ENCODE results near the gene ARL8A.
"Not testable (repeated sequence)": the region's sequence is repeated elsewhere in the genome, so short reads cannot be mapped to it uniquely, and the experiment has no call there.

ARL8A gene

GRCh38 chr1:202149566-202149965, 5.0 kb upstream of the ARL8A start:
- Mint-ChIP-seq H3K27ac (ENCODE audit: low read depth) (no peak overlapping the region), H3K4me1 (peaks cover 24% of the 10 kb centered on the region), H3K36me3 (ENCODE audit: insufficient read depth) (peaks cover 59% of the 10 kb centered on the region), H3K9me3 (no peaks in the 10 kb centered on the region), H3K27me3 (no peaks in the 10 kb centered on the region), H3K4me3 (no peak overlapping the region)
- DNase-seq (ENCODE audit: low spot score in 2 of 2), result no peak
- no peak for ATAC-seq (replicated peaks; ENCODE audit: extremely low read depth, poor library complexity, severe bottlenecking)

GRCh38 chr1:202148391-202148790, 3.9 kb upstream of the ARL8A start:
- Mint-ChIP-seq H3K27ac (ENCODE audit: low read depth) (no peak overlapping the region), H3K36me3 (ENCODE audit: insufficient read depth) (peaks cover 53% of the 10 kb centered on the region), H3K27me3 (no peaks in the 10 kb centered on the region), H3K4me1 (peaks cover 24% of the 10 kb centered on the region), H3K9me3 (no peaks in the 10 kb centered on the region), H3K4me3 (no peak overlapping the region)
- ATAC-seq (replicated peaks; ENCODE audit: extremely low read depth, poor library complexity, severe bottlenecking) (no peak), DNase-seq (ENCODE audit: low spot score in 2 of 2) (no peak)

- Mint-ChIP-seq H3K4me3 (no peak overlapping the region), H3K27ac (ENCODE audit: low read depth) (no peak overlapping the region), H3K36me3 (ENCODE audit: insufficient read depth) (peaks cover 43% of the 10 kb centered on the region), H3K9me3 (no peaks in the 10 kb centered on the region), H3K27me3 (no peaks in the 10 kb centered on the region), H3K4me1 (peaks cover 26% of the 10 kb centered on the region)
- DNase-seq (ENCODE audit: low spot score in 2 of 2) (no peak), ATAC-seq (replicated peaks; ENCODE audit: extremely low read depth, poor library complexity, severe bottlenecking) (no peak)
Measured at GRCh38 chr1:202146993-202147392, 2.5 kb upstream of the ARL8A start.

GRCh38 chr1:202146279-202146678, 1.7 kb upstream of the ARL8A start:
- Mint-ChIP-seq H3K27me3 (no peaks in the 10 kb centered on the region), H3K27ac (ENCODE audit: low read depth) (no peak overlapping the region), H3K9me3 (no peaks in the 10 kb centered on the region), H3K4me1 (peaks cover 25% of the 10 kb centered on the region), H3K4me3 (no peak overlapping the region), H3K36me3 (ENCODE audit: insufficient read depth) (peaks cover 39% of the 10 kb centered on the region)
- no peak for ATAC-seq (replicated peaks; ENCODE audit: extremely low read depth, poor library complexity, severe bottlenecking)
- DNase-seq (ENCODE audit: low spot score in 2 of 2), result no peak

GRCh38 chr1:202145744-202146140, 1.2 kb upstream of the ARL8A start:
- H3K4me3 Mint-ChIP-seq, result peak overlapping the region; percentile 96
- H3K9me3 Mint-ChIP-seq; ATAC-seq (replicated peaks; ENCODE audit: extremely low read depth, poor library complexity, severe bottlenecking); H3K27ac Mint-ChIP-seq (ENCODE audit: low read depth); H3K27me3 Mint-ChIP-seq; DNase-seq (ENCODE audit: low spot score in 2 of 2): not testable (repeated sequence)
- H3K36me3 Mint-ChIP-seq (ENCODE audit: insufficient read depth), result peaks cover 36% of the 10 kb centered on the region
- H3K4me1 Mint-ChIP-seq, result peaks cover 19% of the 10 kb centered on the region

GRCh38 chr1:202145068-202145743, 669 bp upstream of the ARL8A start:
- Mint-ChIP-seq H3K4me1 (peaks cover 17% of the 10 kb centered on the region), H3K27me3 (no peaks in the 10 kb centered on the region), H3K4me3 (peak overlapping the region; percentile 96), H3K27ac (ENCODE audit: low read depth) (peak overlapping the region; percentile 32), H3K36me3 (ENCODE audit: insufficient read depth) (peaks cover 31% of the 10 kb centered on the region), H3K9me3 (no peaks in the 10 kb centered on the region)
- ATAC-seq (replicated peaks; ENCODE audit: extremely low read depth, poor library complexity, severe bottlenecking) (peak; percentile 8), DNase-seq (ENCODE audit: low spot score in 2 of 2) (no peak)

GRCh38 chr1:202143768-202144401, 652 bp downstream of the ARL8A start:
- peak overlapping the region; percentile 96 for H3K4me3 Mint-ChIP-seq
- DNase-seq (ENCODE audit: low spot score in 2 of 2), result no peak
- peak overlapping the region; percentile 96 for H3K27ac Mint-ChIP-seq (ENCODE audit: low read depth)
- peaks cover 23% of the 10 kb centered on the region for H3K36me3 Mint-ChIP-seq (ENCODE audit: insufficient read depth)
- no peaks in the 10 kb centered on the region for H3K27me3 Mint-ChIP-seq
- peaks cover 20% of the 10 kb centered on the region for H3K4me1 Mint-ChIP-seq
- peak; percentile 62 for ATAC-seq (replicated peaks; ENCODE audit: extremely low read depth, poor library complexity, severe bottlenecking)
- no peaks in the 10 kb centered on the region for H3K9me3 Mint-ChIP-seq

GRCh38 chr1:202143011-202143767, 1.3 kb downstream of the ARL8A start:
- H3K27ac Mint-ChIP-seq (ENCODE audit: low read depth), result peak overlapping the region; percentile 96
- peak overlapping the region; percentile 96 for H3K4me3 Mint-ChIP-seq
- H3K27me3 Mint-ChIP-seq, result no peaks in the 10 kb centered on the region
- H3K36me3 Mint-ChIP-seq (ENCODE audit: insufficient read depth), result peaks cover 27% of the 10 kb centered on the region
- peak; percentile 44 for ATAC-seq (replicated peaks; ENCODE audit: extremely low read depth, poor library complexity, severe bottlenecking)
- H3K4me1 Mint-ChIP-seq, result peaks cover 26% of the 10 kb centered on the region
- no peaks in the 10 kb centered on the region for H3K9me3 Mint-ChIP-seq
- no peak for DNase-seq (ENCODE audit: low spot score in 2 of 2)

GRCh38 chr1:202141468-202141867, 3.1 kb downstream of the ARL8A start:
- ATAC-seq (replicated peaks; ENCODE audit: extremely low read depth, poor library complexity, severe bottlenecking); H3K27me3 Mint-ChIP-seq; DNase-seq (ENCODE audit: low spot score in 2 of 2); H3K9me3 Mint-ChIP-seq; H3K4me3 Mint-ChIP-seq: not testable (repeated sequence)
- Mint-ChIP-seq H3K4me1 (peaks cover 30% of the 10 kb centered on the region), H3K27ac (ENCODE audit: low read depth) (peak overlapping the region; percentile 96), H3K36me3 (ENCODE audit: insufficient read depth) (peaks cover 25% of the 10 kb centered on the region)

- DNase-seq (ENCODE audit: low spot score in 2 of 2), result no peak
- Mint-ChIP-seq H3K27ac (ENCODE audit: low read depth) (no peak overlapping the region), H3K4me3 (no peak overlapping the region), H3K36me3 (ENCODE audit: insufficient read depth) (peaks cover 24% of the 10 kb centered on the region), H3K9me3 (no peaks in the 10 kb centered on the region), H3K27me3 (no peaks in the 10 kb centered on the region), H3K4me1 (peaks cover 31% of the 10 kb centered on the region)
- no peak for ATAC-seq (replicated peaks; ENCODE audit: extremely low read depth, poor library complexity, severe bottlenecking)
Measured at GRCh38 chr1:202140833-202141232, 3.7 kb downstream of the ARL8A start.

GRCh38 chr1:202135221-202135721, 9.3 kb downstream of the ARL8A start:
- Mint-ChIP-seq H3K4me3 (no peak overlapping the region), H3K27ac (ENCODE audit: low read depth) (no peak overlapping the region), H3K27me3 (no peaks in the 10 kb centered on the region), H3K4me1 (peaks cover 17% of the 10 kb centered on the region), H3K36me3 (ENCODE audit: insufficient read depth) (peaks cover 41% of the 10 kb centered on the region), H3K9me3 (no peaks in the 10 kb centered on the region)
- DNase-seq (ENCODE audit: low spot score in 2 of 2), result peak in 1 of 2 donors; percentile 28
- peak; percentile 89 for ATAC-seq (replicated peaks; ENCODE audit: extremely low read depth, poor library complexity, severe bottlenecking)

GRCh38 chr1:202134645-202135172, 9.8 kb downstream of the ARL8A start:
- DNase-seq (ENCODE audit: low spot score in 2 of 2), result no peak
- H3K4me1 Mint-ChIP-seq, result peaks cover 17% of the 10 kb centered on the region
- H3K27ac Mint-ChIP-seq (ENCODE audit: low read depth), result no peak overlapping the region
- no peak for ATAC-seq (replicated peaks; ENCODE audit: extremely low read depth, poor library complexity, severe bottlenecking)
- no peaks in the 10 kb centered on the region for H3K27me3 Mint-ChIP-seq
- no peak overlapping the region for H3K4me3 Mint-ChIP-seq
- peaks cover 41% of the 10 kb centered on the region for H3K36me3 Mint-ChIP-seq (ENCODE audit: insufficient read depth)
- H3K9me3 Mint-ChIP-seq, result no peaks in the 10 kb centered on the region

Data from central memory CD8-positive, alpha-beta T cell (primary cell).